Transverse colon (tissue), 4 donors: Measurements from ENCODE around the gene SF3A1. TPM values are rescaled to one million over a fixed set of nuclear protein-coding genes. Genes with fewer than 3 reads are reported as not detected.

Experiments used
- DNase-seq: peaks from one replicate; pipeline ENCODE4 v3.0.0-alpha.2; 2019
- H3K27ac ChIP-seq, 4 donors: fragments of 200-600 bp; sonication (generic); 2 replicates each; pipeline ENCODE4 v1.5.1; 2016 to 2018; ENCODE audit warnings: inconsistent platforms in 4 of 4
- H3K27me3 ChIP-seq: fragments of 200-600 bp; sonication (generic); 2 replicates; pipeline ENCODE4 v1.5.1; 2017; ENCODE audit warnings: inconsistent platforms
- H3K36me3 ChIP-seq, 4 donors: fragments of 200-600 bp; sonication (generic); 2 replicates each; pipeline ENCODE4 v1.5.1; 2017 to 2019; ENCODE audit warnings: inconsistent platforms in 4 of 4
- H3K4me1 ChIP-seq, 4 donors: fragments of 200-600 bp; sonication (generic); 2 replicates each; pipeline ENCODE4 v1.5.1; 2017 to 2020; ENCODE audit warnings: inconsistent platforms in 4 of 4
- H3K4me3 ChIP-seq, 4 donors: fragments of 200-600 bp; sonication (generic); 1 replicate in 1 of 4; 2 replicates in 3 of 4; pipeline versions ENCODE4 v1.5.1 to v1.6.1; 2017 to 2019; ENCODE audit warnings: inconsistent platforms in 4 of 4
- H3K9me3 ChIP-seq, 2 donors: fragments of 200-600 bp; sonication (generic); 2 replicates each; pipeline ENCODE4 v1.5.1; 2017 to 2019; ENCODE audit warnings: inconsistent platforms in 2 of 2
- CTCF ChIP-seq, 5 experiments: fragments of 200-600 bp in 3 of 5; fragments of 450-650 bp in 2 of 5; sonication (generic) in 3 of 5; IDR thresholded peaks; 1 replicate in 2 of 5; 2 replicates in 3 of 5; pipeline ENCODE4 v1.5.1; 2016 to 2017; ENCODE audit warnings: antibody characterized with exemption in 5 of 5, inconsistent platforms in 3 of 5, mild to moderate bottlenecking in 2 of 5, moderate library complexity in 1 of 5
- EP300 ChIP-seq: sonication (generic); formaldehyde crosslinking; IDR thresholded peaks from one replicate; pipeline ENCODE4 v1.6.1; 2017; ENCODE audit warnings: antibody characterized with exemption, low read depth
- POLR2A ChIP-seq: fragments of 450-650 bp; IDR thresholded peaks from one replicate; pipeline ENCODE4 v1.6.1; 2016; ENCODE audit warnings: antibody characterized with exemption, mild to moderate bottlenecking, moderate library complexity
- POLR2AphosphoS5 ChIP-seq, 3 donors: sonication (generic); formaldehyde crosslinking; IDR thresholded peaks; one replicate each; pipeline ENCODE4 v1.6.1; 2016; ENCODE audit warnings: antibody characterized with exemption in 3 of 3
- WGBS, 2 donors: methylation state at CpG; one replicate each; pipeline ENCODE4 v1.1.5; 2018; ENCODE audit warnings: low coverage in 1 of 2; 5-methylcytosine and 5-hydroxymethylcytosine counted together
- in situ Hi-C, 4 donors: fragments of 200-750 bp; cut with MboI; loops; one replicate each; pipeline versions ENCODE4 v1.15.0 to v1.15.1; 2017; ENCODE audit warnings: low sequenced_read_pairs in 3 of 4, low pct_ligation_motif_present in 1 of 4, low pct_unique_long_range_greater_than_20kb in 1 of 4
- intact Hi-C: fragments of 100-400 bp; cut with DNase I; formaldehyde crosslinking; loops from one replicate; pipeline ENCODE4 v1.15.1; 2023; ENCODE audit warnings: low total_unique reads
- total RNA-seq, 4 donors: library from RNA; depleted of rRNA; stranded (reverse); fragments of >200 nt; gene quantifications; one replicate each; pipeline ENCODE4 v1.1.0, GENCODE V29; 2016

The SF3A1 gene
- total RNA-seq, 4 donors from 2014 or later, result 73.2 to 664 (median 99.3) TPM

- intact Hi-C loops, result no loop called here
- no peaks in the 10 kb centered on the region for H3K27me3 ChIP-seq
- TF ChIP-seq CTCF (IDR thresholded peaks at IDR 0.05) (no peak), EP300 (no peak)
- H3K27ac ChIP-seq, result peak overlapping the region; percentile 56 to 73 (median 64)
- in situ Hi-C loops, result no loop called here
- DNase-seq, result no peak
- peaks cover 0 to 44% (median 18%) of the 10 kb centered on the region in 4 donors for H3K36me3 ChIP-seq
- WGBS, 2 donors, result 89 to 100% methylated on average over 1 to 5 of the region's 5 CpGs
- H3K4me3 ChIP-seq, result no peak overlapping the region
- peaks cover 9 to 25% (median 22%) of the 10 kb centered on the region in 4 donors for H3K4me1 ChIP-seq
- no peaks in the 10 kb centered on the region for H3K9me3 ChIP-seq
Measured at GRCh38 chr22:30332551-30332950, 24.1 kb downstream of the SF3A1 start.

- 85% methylated on average over 3 of the region's 3 CpGs; no CpG with 5 or more reads in 1 of the 2 donors for WGBS, 2 donors
- in situ Hi-C loops, result no loop called here
Measured at GRCh38 chr22:30328466-30329049, 28.1 kb downstream of the SF3A1 start.

GRCh38 chr22:30327864-30328345 is 28.8 kb downstream of the SF3A1 start:
- no peaks in the 10 kb centered on the region for H3K9me3 ChIP-seq
- peaks cover 0 to 8% (median 0%) of the 10 kb centered on the region in 4 donors for H3K36me3 ChIP-seq
- H3K4me1 ChIP-seq, result peaks cover 20 to 47% (median 41%) of the 10 kb centered on the region in 4 donors
- in situ Hi-C loops (no loop called here), intact Hi-C loops (loop anchor here (2.0 kb wide), 1 partner anchor 39 kb away; the partner anchor contains the start of gene CASTOR1)
- no peak for DNase-seq
- no peak for TF ChIP-seq POLR2A
- no peak for TF ChIP-seq CTCF (IDR thresholded peaks at IDR 0.05)
- no peak for TF ChIP-seq POLR2AphosphoS5 (IDR thresholded peaks at IDR 0.05)
- no peak for TF ChIP-seq EP300
- peak overlapping the region; percentile 86 to 96 (median 90) for H3K27ac ChIP-seq
- no peak overlapping the region for H3K4me3 ChIP-seq
- no peaks in the 10 kb centered on the region for H3K27me3 ChIP-seq
- WGBS, 2 donors, result 51 to 60% methylated on average over 4 to 5 of the region's 5 CpGs

More at GRCh38 chr22:30328466-30329049, 28.1 kb downstream of the SF3A1 start:
- no peak for TF ChIP-seq POLR2A
- no peak for TF ChIP-seq CTCF (IDR thresholded peaks at IDR 0.05)
- no peak for TF ChIP-seq POLR2AphosphoS5 (IDR thresholded peaks at IDR 0.05)
- no peak for TF ChIP-seq EP300
- intact Hi-C loops, result no loop called here
- Histone ChIP-seq H3K9me3 (no peaks in the 10 kb centered on the region), H3K36me3 (peaks cover 0 to 8% (median 0%) of the 10 kb centered on the region in 4 donors), H3K27ac (peak overlapping the region; percentile 86 to 96 (median 90)), H3K4me1 (peaks cover 21 to 52% (median 46%) of the 10 kb centered on the region in 4 donors), H3K4me3 (no peak overlapping the region), H3K27me3 (no peaks in the 10 kb centered on the region)
- DNase-seq, result no peak

- peak within 1 kb of the TSS; percentile 86 to 96 (median 90) for H3K27ac ChIP-seq
- 0% methylated on average over 24 of the region's 69 CpGs; no CpG with 5 or more reads in 1 of the 2 donors for WGBS, 2 donors
- in situ Hi-C loops, result no loop called here
- peak; percentile 75 to 94 (median 89) for TF ChIP-seq POLR2AphosphoS5 (IDR thresholded peaks at IDR 0.05)
- TF ChIP-seq POLR2A, result peak; percentile 90
- TF ChIP-seq EP300, result no peak
- intact Hi-C loops, result loop anchor here (2.0 kb wide), 1 partner anchor 38 kb away; the partner anchor contains the start of gene CASTOR1
- H3K27me3 ChIP-seq, result no peaks in the 10 kb centered on the region
- peaks cover 20 to 47% (median 36%) of the 10 kb centered on the region in 4 donors for H3K4me1 ChIP-seq
- peak within 1 kb of the TSS; percentile 47 to 98 (median 83) for H3K4me3 ChIP-seq
- peak; percentile 96 for DNase-seq
- H3K36me3 ChIP-seq, result peaks cover 0 to under 1% (median 0%) of the 10 kb centered on the region in 4 donors
- H3K9me3 ChIP-seq, result no peaks in the 10 kb centered on the region
Measured at GRCh38 chr22:30326706-30327362, 29.9 kb downstream of the SF3A1 start, which contains the start of gene TBC1D10A. TSS of gene TBC1D10A (minus strand) at chr22:30326941. CDS start at chr22:30326881, 60 bp downstream.
